GM10266 (cell line): Measurements from ENCODE around the gene SPATA6L.

ENCODE experiments used
- DNase-seq: peaks from one replicate; pipeline ENCODE4 v3.0.0; 2012; ENCODE audit errors: extremely low spot score
- CTCF ChIP-seq: IDR thresholded peaks from 2 replicates; pipeline ENCODE4 v1.5.1; 2012; ENCODE audit warnings: mild to moderate bottlenecking, low read depth; ENCODE audit not compliant: control insufficient read depth, insufficient read depth; ENCODE audit errors: missing control alignments

Gene SPATA6L, protein sequence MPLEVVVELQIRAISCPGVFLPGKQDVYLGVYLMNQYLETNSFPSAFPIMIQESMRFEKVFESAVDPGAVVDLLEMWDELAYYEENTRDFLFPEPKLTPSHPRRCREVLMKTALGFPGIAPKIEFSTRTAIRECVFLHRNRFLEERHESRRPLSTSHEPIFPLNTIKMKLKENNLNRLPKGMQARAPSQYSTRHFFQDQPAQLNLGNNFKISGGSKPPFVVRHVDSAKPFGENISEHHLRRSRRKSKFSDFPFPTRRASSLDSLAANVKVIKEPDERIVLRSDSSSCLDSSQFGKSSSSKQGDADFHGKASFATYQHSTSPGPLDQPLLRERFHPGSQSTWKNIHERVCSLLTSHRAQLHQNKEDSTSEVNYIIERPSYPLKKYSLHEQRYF

GRCh38 chr9:4666042-4666699 is at the start of gene SPATA6L:
TSS of gene SPATA6L (minus strand) at chr9:4666480. CDS start at chr9:4666250, 230 bp downstream.
- peak; percentile 64 for DNase-seq
- TF ChIP-seq CTCF, result peak; percentile 27

DNA sequence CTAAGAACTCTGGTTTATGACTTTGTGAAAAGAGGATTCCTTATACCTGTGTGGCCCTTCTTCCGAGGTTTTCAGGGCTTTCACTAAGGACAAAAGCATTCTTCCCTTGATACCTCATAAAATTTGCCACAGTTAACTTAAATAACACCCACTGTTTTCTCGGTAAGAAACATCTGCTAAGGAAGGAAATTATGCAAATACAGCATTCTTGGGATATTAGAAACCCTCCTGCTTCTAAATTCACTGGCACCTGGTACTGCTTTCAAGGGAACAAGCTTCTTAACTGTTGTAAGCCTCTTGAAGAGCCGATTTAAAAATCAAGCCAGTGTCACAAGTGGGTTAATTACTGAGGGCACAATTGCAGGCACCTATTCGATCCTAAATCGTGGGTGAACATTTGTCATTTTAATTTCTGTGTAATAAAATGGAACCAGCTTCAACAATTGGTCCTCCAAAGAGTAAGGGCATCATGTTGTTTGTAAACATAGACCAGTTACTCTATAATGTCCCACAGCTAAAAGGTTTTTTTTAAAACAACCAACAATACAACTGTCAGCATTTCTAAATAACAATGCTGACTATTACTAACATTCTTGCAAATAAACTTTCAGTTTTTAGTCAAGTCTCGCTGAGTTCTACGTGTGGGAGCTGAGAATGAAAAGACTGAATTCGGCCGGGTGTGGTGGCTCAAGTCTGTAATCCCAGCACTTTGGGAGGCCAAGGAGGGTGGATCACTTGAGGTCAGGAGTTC is 48.2 kb upstream of the SPATA6L start:
- DNase-seq, result no peak

DNA sequence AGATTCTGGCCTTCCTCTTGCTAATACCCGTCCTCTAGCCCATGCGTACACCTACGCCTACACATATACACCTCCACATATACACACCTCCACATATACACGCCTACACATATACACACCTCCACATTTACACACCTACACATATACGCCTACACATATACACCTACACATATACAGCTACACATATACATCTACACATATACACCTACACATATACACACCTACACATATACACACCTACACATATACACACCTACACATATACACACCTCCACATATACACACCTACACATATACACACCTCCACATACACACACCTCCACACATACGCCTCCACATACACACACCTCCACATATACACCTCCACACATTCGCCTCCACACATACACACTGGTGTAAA is 47.6 kb upstream of the SPATA6L start:
- TF ChIP-seq CTCF, result no peak
- peak; percentile 13 for DNase-seq

More for the DNA sequence above, 48.2 kb upstream of the SPATA6L start:
- no peak for TF ChIP-seq CTCF

DNA sequence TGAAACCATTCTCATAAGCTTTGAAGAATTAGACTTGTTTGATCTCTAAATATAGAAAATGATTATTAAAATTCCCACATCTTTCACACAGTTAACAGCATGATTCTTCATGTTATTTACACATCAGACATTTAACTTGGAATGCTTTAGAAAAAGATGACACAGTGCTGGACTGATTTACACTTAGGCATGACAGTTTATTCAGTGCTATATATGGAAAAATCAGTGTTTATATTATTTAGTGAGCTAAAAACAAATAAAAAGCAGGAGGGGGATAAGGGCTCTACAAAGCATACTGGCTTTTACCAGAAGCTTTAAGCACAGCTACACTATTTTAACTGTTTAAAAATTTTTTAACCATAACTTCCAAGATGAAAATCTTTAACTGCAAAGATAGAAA is 43.1 kb upstream of the SPATA6L start:
- no peak for TF ChIP-seq CTCF
- no peak for DNase-seq

GRCh38 chr9:4706971-4707622 is 40.8 kb upstream of the SPATA6L start:
- no peak for DNase-seq
- no peak for TF ChIP-seq CTCF

GRCh38 chr9:4706021-4706420 is 39.7 kb upstream of the SPATA6L start:
- TF ChIP-seq CTCF, result no peak
- no peak for DNase-seq

DNA sequence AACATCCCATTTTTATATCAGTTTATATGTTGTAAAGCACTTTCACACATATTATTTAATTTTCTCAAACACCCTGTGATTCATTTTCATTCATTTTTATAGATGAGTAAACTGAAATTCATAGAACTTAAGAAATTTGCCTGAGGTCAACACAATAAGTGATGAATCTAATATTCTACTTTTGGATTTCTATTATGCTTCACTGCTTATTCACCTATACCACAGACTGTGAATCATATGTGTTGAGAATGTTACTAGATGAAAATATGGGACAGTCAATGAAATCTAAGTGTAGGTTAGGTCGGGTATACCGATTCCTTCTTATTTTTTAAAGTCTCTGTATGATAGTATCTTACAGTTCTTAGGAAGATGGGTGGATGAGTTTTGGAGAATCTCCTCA is 37.8 kb upstream of the SPATA6L start:
- no peak for DNase-seq
- TF ChIP-seq CTCF, result no peak
